Measurements from ENCODE around the gene CCDC127. TPM values are rescaled to one million over a fixed set of nuclear protein-coding genes. Genes with fewer than 3 reads are reported as not detected.
"Not testable (repeated sequence)": the region's sequence is repeated elsewhere in the genome, so short reads cannot be mapped to it uniquely, and the experiment has no call there.

CCDC127 gene
- total RNA-seq, 1 donor from 2014 or later, result 6.4 TPM

DNA sequence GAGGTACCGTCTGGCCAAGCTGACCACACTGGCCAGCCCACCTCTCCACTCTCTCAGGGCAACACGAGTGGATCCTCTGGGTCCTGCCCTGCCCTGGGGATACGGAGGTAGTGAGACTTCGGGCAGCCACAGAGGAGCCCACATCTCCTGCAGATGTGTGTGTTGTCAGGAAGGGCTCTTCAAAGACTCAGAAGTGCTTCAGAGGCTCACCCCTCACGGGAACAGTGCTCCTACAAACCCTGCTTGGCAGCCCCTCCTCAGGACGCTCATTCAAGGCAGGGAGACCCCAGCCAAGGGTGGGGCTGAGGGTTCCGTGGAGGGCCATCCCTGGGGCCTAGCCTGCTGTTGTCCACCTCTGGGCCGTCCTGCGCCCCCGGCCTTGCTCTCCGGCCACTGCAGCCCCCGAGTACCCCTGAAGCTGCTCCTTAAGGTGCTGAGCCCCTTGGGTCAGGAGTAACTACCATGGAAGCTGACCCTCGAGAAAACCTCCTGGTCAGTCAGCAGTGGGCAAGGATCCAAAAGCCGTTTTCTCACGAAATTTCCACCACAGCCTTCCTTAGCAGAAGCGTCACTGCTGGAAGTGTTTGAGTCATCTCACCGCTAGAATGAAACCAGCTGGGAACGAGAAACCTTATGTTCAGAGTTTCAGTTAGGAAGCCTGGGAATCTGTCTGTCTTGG, 49.8 kb downstream of the CCDC127 start:
- ChIA-PET CTCF (no interaction called here), POLR2A (no interaction called here)
- Mint-ChIP-seq H3K4me3 (no peak overlapping the region), H3K4me1 (no peaks in the 10 kb centered on the region), H3K36me3 (ENCODE audit: low read depth) (no peaks in the 10 kb centered on the region), H3K9me3 (no peaks in the 10 kb centered on the region), H3K27ac (no peak overlapping the region), H3K27me3 (peaks cover 4% of the 10 kb centered on the region)
- intact Hi-C loops (cut with micrococcal nuclease), result no loop called here
- TF ChIP-seq, protein P1, sequence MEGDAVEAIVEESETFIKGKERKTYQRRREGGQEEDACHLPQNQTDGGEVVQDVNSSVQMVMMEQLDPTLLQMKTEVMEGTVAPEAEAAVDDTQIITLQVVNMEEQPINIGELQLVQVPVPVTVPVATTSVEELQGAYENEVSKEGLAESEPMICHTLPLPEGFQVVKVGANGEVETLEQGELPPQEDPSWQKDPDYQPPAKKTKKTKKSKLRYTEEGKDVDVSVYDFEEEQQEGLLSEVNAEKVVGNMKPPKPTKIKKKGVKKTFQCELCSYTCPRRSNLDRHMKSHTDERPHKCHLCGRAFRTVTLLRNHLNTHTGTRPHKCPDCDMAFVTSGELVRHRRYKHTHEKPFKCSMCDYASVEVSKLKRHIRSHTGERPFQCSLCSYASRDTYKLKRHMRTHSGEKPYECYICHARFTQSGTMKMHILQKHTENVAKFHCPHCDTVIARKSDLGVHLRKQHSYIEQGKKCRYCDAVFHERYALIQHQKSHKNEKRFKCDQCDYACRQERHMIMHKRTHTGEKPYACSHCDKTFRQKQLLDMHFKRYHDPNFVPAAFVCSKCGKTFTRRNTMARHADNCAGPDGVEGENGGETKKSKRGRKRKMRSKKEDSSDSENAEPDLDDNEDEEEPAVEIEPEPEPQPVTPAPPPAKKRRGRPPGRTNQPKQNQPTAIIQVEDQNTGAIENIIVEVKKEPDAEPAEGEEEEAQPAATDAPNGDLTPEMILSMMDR (IDR thresholded peaks at IDR 0.05), result no peak
- DNase-seq (no peak), ATAC-seq (ENCODE audit: low read depth) (no peak)

DNA sequence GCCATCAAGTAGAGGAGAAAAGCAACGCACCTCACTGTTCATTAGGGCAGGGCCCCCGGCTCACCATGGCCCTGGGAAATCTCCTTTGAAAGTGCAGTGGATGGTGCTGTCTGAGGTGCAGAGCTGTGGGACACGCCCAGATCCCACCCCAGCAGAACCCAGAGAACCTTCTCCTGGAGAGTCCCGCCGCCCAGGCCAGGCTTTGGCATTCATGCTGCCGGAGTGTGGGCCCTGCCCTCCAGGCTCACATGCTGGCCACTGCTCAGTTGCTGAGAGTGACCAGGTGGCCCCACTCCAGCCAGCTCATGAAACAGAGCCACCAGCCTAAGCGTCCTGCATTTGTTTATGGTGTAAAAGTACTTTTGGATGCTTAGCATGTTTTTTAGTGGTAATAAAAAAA, 50.4 kb downstream of the CCDC127 start:
- DNase-seq (no peak), ATAC-seq (ENCODE audit: low read depth) (no peak)
- Mint-ChIP-seq H3K9me3 (no peaks in the 10 kb centered on the region), H3K4me3 (no peak overlapping the region), H3K36me3 (ENCODE audit: low read depth) (no peaks in the 10 kb centered on the region), H3K4me1 (no peaks in the 10 kb centered on the region), H3K27ac (no peak overlapping the region), H3K27me3 (no peaks in the 10 kb centered on the region)
- ChIA-PET CTCF (no interaction called here), POLR2A (no interaction called here)
- TF ChIP-seq, protein P1 (IDR thresholded peaks at IDR 0.05), result no peak
- intact Hi-C loops (cut with micrococcal nuclease), result no loop called here

DNA sequence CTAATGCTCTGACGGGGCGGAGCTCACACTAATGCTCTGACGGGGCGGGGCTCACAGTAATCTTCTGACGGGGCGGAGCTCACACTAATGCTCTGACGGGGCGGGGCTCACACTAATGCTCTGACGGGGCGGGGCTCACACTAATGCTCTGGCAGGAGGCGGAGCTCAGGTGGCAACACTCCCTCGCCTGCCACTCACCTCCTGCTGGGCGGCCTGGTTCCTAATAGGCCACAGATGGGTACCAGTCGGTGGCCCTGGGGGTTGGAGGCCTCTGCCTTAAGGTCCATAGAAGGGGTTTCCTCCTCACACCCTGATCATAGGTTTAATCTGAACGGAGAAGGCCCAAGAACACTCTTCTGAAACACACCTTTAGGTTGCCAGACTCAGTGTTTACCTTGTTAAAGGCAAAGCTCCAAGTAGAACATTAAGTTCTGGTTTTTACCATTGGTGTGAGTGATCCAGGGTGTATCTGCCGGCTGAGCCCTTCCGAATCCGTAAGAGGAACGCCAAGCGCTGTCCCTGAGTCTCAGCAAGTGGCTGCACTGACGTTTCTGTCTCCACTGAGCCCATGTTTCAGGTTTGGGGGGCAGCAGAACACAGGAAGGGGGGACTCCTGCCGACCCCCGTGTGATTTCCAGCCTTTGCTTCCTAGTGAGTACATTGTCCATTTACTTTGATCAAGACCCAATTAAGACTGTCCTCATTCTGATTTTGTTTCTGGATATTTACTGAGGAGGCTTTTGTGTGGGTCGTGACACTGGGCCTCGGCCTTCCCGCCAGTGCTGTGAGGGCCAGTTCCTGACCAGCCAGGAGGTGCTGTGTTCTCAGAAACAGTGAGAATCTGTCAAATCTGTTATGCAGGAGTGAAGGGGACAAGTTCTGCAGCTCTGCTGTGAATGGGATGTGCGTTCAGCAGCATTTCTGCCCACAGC, 51.2 kb downstream of the CCDC127 start:
- Mint-ChIP-seq H3K4me1 (no peaks in the 10 kb centered on the region), H3K27me3 (no peaks in the 10 kb centered on the region), H3K36me3 (ENCODE audit: low read depth) (no peaks in the 10 kb centered on the region), H3K4me3 (no peak overlapping the region), H3K9me3 (no peaks in the 10 kb centered on the region), H3K27ac (no peak overlapping the region)
- TF ChIP-seq, protein P1 (IDR thresholded peaks at IDR 0.05), result no peak
- CTCF ChIA-PET, result no interaction called here
- DNase-seq (no peak), ATAC-seq (ENCODE audit: low read depth) (no peak)
- POLR2A ChIA-PET, result no interaction called here
- intact Hi-C loops (cut with micrococcal nuclease), result no loop called here

DNA sequence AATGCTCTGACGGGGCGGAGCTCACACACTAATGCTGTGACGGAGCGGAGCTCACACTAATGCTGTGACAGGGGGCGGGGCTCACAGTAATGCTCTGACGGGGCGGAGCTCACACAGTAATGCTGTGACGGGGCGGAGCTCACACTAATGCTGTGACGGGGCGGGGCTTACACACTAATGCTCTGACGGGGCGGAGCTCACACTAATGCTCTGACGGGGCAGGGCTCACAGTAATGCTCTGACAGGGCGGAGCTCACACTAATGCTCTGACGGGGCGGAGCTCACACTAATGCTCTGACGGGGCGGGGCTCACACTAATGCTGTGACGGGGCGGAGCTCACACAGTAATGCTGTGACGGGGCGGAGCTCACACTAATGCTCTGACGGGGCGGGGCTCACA, 53.2 kb downstream of the CCDC127 start:
- H3K27ac Mint-ChIP-seq; DNase-seq; POLR2A ChIA-PET; CTCF ChIA-PET; H3K4me1 Mint-ChIP-seq; H3K9me3 Mint-ChIP-seq; H3K36me3 Mint-ChIP-seq (ENCODE audit: low read depth); ATAC-seq (ENCODE audit: low read depth); H3K27me3 Mint-ChIP-seq; H3K4me3 Mint-ChIP-seq; intact Hi-C loops (cut with micrococcal nuclease): not testable (repeated sequence)

DNA sequence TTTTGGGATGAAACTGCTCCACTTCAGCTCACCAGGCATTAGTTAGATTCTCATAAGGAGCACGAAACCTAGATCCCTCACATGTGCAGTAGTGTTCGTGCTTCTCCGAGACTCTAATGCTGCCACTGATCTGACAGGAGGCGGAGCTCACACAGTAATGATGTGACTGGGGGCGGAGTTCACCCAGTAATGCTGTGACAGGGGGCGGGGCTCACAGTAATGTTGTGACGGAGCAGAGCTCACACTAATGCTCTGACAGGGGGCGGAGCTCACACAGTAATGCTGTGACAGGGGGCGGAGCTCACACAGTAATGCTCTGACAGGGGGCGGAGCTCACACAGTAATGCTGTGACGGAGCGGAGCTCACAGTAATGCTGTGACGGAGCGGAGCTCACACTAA, 53.7 kb downstream of the CCDC127 start:
- Mint-ChIP-seq H3K27me3 (peaks cover 11% of the 10 kb centered on the region), H3K4me3 (no peak overlapping the region), H3K4me1 (no peaks in the 10 kb centered on the region), H3K36me3 (ENCODE audit: low read depth) (no peaks in the 10 kb centered on the region), H3K9me3 (no peaks in the 10 kb centered on the region), H3K27ac (no peak overlapping the region)
- DNase-seq (no peak), ATAC-seq (ENCODE audit: low read depth) (no peak)
- ChIA-PET POLR2A (no interaction called here), CTCF (no interaction called here)
- TF ChIP-seq, protein P1 (IDR thresholded peaks at IDR 0.05), result no peak
- intact Hi-C loops (cut with micrococcal nuclease), result no loop called here
